KMS-11 (cell line): Measurements from ENCODE around the gene SUPT5H.

Source experiments
- H2AFZ ChIP-seq: fragments of 200-600 bp; sonication (generic); 2 replicates; pipeline ENCODE4 v1.6.1; 2016; ENCODE audit warnings: antibody characterized with exemption, mixed run types, low read depth
- H3K27ac ChIP-seq: fragments of 200-600 bp; sonication (generic); 2 replicates; pipeline ENCODE4 v1.6.1; 2016; ENCODE audit warnings: mild to moderate bottlenecking, mixed run types
- H3K27me3 ChIP-seq: fragments of 200-600 bp; sonication (generic); 2 replicates; pipeline ENCODE4 v1.6.1; 2017; ENCODE audit warnings: mild to moderate bottlenecking, low read depth, mixed run types, moderate library complexity; ENCODE audit not compliant: insufficient read depth
- H3K36me3 ChIP-seq: fragments of 200-600 bp; sonication (generic); 2 replicates; pipeline ENCODE4 v1.6.1; 2017; ENCODE audit warnings: mild to moderate bottlenecking, mixed run types; ENCODE audit not compliant: insufficient read depth
- H3K4me1 ChIP-seq: fragments of 200-600 bp; sonication (generic); 2 replicates; pipeline ENCODE4 v1.6.1; 2016; ENCODE audit warnings: mild to moderate bottlenecking, low read depth, mixed run types; ENCODE audit not compliant: poor library complexity, severe bottlenecking
- H3K4me2 ChIP-seq: fragments of 200-600 bp; sonication (generic); 2 replicates; pipeline ENCODE4 v1.7.0; 2016; ENCODE audit warnings: mild to moderate bottlenecking, mixed run types
- H3K4me3 ChIP-seq: fragments of 200-600 bp; sonication (generic); IDR thresholded peaks from 2 replicates; pipeline ENCODE4 v1.6.1; 2017; ENCODE audit warnings: low read depth, low read length, mixed read lengths; ENCODE audit not compliant: insufficient read depth
- H3K79me2 ChIP-seq: fragments of 200-600 bp; sonication (generic); 2 replicates; pipeline ENCODE4 v1.6.1; 2016; ENCODE audit warnings: low read depth, mixed run types; ENCODE audit not compliant: insufficient read depth
- H3K9ac ChIP-seq: fragments of 200-600 bp; sonication (generic); 2 replicates; pipeline ENCODE4 v1.6.1; 2016; ENCODE audit warnings: mild to moderate bottlenecking, mixed run types
- H4K20me1 ChIP-seq: fragments of 200-600 bp; sonication (generic); 2 replicates; pipeline ENCODE4 v1.6.1; 2016; ENCODE audit warnings: mild to moderate bottlenecking, mixed run types; ENCODE audit not compliant: insufficient read depth
- CTCF ChIP-seq: fragments of 200-600 bp; sonication (generic); conservative IDR thresholded peaks from 2 replicates; pipeline ENCODE4 v1.6.1; 2017; ENCODE audit warnings: low read depth, mild to moderate bottlenecking, antibody characterized with exemption, low read length, moderate library complexity, mixed read lengths

SUPT5H gene

GRCh38 chr19:39525205-39525604 is 79.8 kb downstream of the SUPT5H start:
- Histone ChIP-seq H3K9ac (no peak overlapping the region), H3K79me2 (no peaks in the 10 kb centered on the region), H3K4me1 (no peaks in the 10 kb centered on the region), H3K4me2 (no peak overlapping the region), H4K20me1 (no peaks in the 10 kb centered on the region), H3K27ac (no peak overlapping the region), H3K36me3 (no peaks in the 10 kb centered on the region), H3K4me3 (no peak overlapping the region), H2AFZ (no peak overlapping the region), H3K27me3 (no peaks in the 10 kb centered on the region)
- no peak for TF ChIP-seq CTCF
